Muscle layer of duodenum (tissue), 2 donors: Measurements from ENCODE around the gene FN1.

ENCODE experiments used
- H3K27ac ChIP-seq: one replicate; pipeline ENCODE4 v1.7.0; 2013; ENCODE audit warnings: mild to moderate bottlenecking, low read length
- H3K27me3 ChIP-seq: one replicate; pipeline ENCODE4 v1.7.0; 2013; ENCODE audit warnings: low read depth, mild to moderate bottlenecking, control low read depth, low read length
- H3K36me3 ChIP-seq, 2 donors: one replicate each; pipeline ENCODE4 v1.7.0; 2013; ENCODE audit warnings: low read length in 2 of 2, control low read depth in 1 of 2, mild to moderate bottlenecking in 1 of 2; ENCODE audit not compliant: insufficient read depth in 2 of 2, control insufficient read depth in 1 of 2
- H3K4me1 ChIP-seq, 2 donors: one replicate each; pipeline ENCODE4 v1.7.0; 2013; ENCODE audit warnings: low read length in 2 of 2, mild to moderate bottlenecking in 2 of 2, control low read depth in 1 of 2, moderate library complexity in 1 of 2; ENCODE audit not compliant: insufficient read depth in 2 of 2, control insufficient read depth in 1 of 2
- H3K4me3 ChIP-seq, 2 donors: one replicate each; pipeline ENCODE4 v1.7.0; 2013; ENCODE audit warnings: low read length in 2 of 2, low read depth in 1 of 2, mild to moderate bottlenecking in 1 of 2
- H3K9me3 ChIP-seq, 2 donors: one replicate each; pipeline ENCODE4 v1.7.0; 2013; ENCODE audit warnings: low read length in 2 of 2, control low read depth in 1 of 2, mild to moderate bottlenecking in 1 of 2; ENCODE audit not compliant: control insufficient read depth in 1 of 2
- donor health status: healthy.

The FN1 gene

GRCh38 chr2:215403441-215404347 lies 32.2 kb downstream of the FN1 start:
- Histone ChIP-seq H3K4me1 (peaks cover 0 to 6% of the 10 kb centered on the region in 2 donors), H3K9me3 (no peaks in the 10 kb centered on the region), H3K4me3 (no peak overlapping the region), H3K36me3 (peaks cover 31 to 70% of the 10 kb centered on the region in 2 donors), H3K27me3 (no peaks in the 10 kb centered on the region), H3K27ac (no peak overlapping the region)

- no peak overlapping the region for H3K27ac ChIP-seq
- H3K27me3 ChIP-seq = no peaks in the 10 kb centered on the region
- H3K4me3 ChIP-seq = no peak overlapping the region
- no peaks in the 10 kb centered on the region for H3K9me3 ChIP-seq
- peaks cover 20 to 67% of the 10 kb centered on the region in 2 donors for H3K36me3 ChIP-seq
- H3K4me1 ChIP-seq = peaks cover 0 to 18% of the 10 kb centered on the region in 2 donors
Measured at GRCh38 chr2:215401896-215402379, 33.9 kb downstream of the FN1 start.

- peaks cover 33 to 65% of the 10 kb centered on the region in 2 donors for H3K36me3 ChIP-seq
- peaks cover 0 to 19% of the 10 kb centered on the region in 2 donors for H3K4me1 ChIP-seq
- H3K27me3 ChIP-seq = no peaks in the 10 kb centered on the region
- H3K27ac ChIP-seq = no peak overlapping the region
- no peak overlapping the region for H3K4me3 ChIP-seq
- no peaks in the 10 kb centered on the region for H3K9me3 ChIP-seq
Measured at GRCh38 chr2:215399067-215399716, 36.7 kb downstream of the FN1 start.

GRCh38 chr2:215397632-215398341 lies 38.1 kb downstream of the FN1 start:
- no peaks in the 10 kb centered on the region for H3K27me3 ChIP-seq
- peaks cover 0 to 19% of the 10 kb centered on the region in 2 donors for H3K4me1 ChIP-seq
- H3K4me3 ChIP-seq = no peak overlapping the region
- peaks cover 37 to 70% of the 10 kb centered on the region in 2 donors for H3K36me3 ChIP-seq
- no peak overlapping the region for H3K27ac ChIP-seq
- H3K9me3 ChIP-seq = no peaks in the 10 kb centered on the region

- Histone ChIP-seq H3K4me1 (peaks cover 0 to 19% of the 10 kb centered on the region in 2 donors), H3K27me3 (no peaks in the 10 kb centered on the region), H3K36me3 (peaks cover 40 to 72% of the 10 kb centered on the region in 2 donors), H3K27ac (no peak overlapping the region), H3K9me3 (no peaks in the 10 kb centered on the region), H3K4me3 (no peak overlapping the region)
Measured at GRCh38 chr2:215396595-215397313, 39.1 kb downstream of the FN1 start.

GRCh38 chr2:215395687-215396460 lies 40.0 kb downstream of the FN1 start:
- H3K9me3 ChIP-seq = no peaks in the 10 kb centered on the region
- H3K27me3 ChIP-seq = no peaks in the 10 kb centered on the region
- H3K4me3 ChIP-seq = no peak overlapping the region
- peaks cover 40 to 80% of the 10 kb centered on the region in 2 donors for H3K36me3 ChIP-seq
- H3K4me1 ChIP-seq = peaks cover 0 to 19% of the 10 kb centered on the region in 2 donors
- no peak overlapping the region for H3K27ac ChIP-seq

- Histone ChIP-seq H3K27ac (no peak overlapping the region), H3K36me3 (peaks cover 40 to 87% of the 10 kb centered on the region in 2 donors), H3K9me3 (no peaks in the 10 kb centered on the region), H3K4me1 (peaks cover 0 to 16% of the 10 kb centered on the region in 2 donors), H3K27me3 (no peaks in the 10 kb centered on the region), H3K4me3 (no peak overlapping the region)
Measured at GRCh38 chr2:215394102-215394805, 41.6 kb downstream of the FN1 start.

- H3K9me3 ChIP-seq = no peaks in the 10 kb centered on the region
- H3K27ac ChIP-seq = no peak overlapping the region
- no peaks in the 10 kb centered on the region for H3K27me3 ChIP-seq
- H3K36me3 ChIP-seq = peaks cover 41 to 82% of the 10 kb centered on the region in 2 donors
- H3K4me1 ChIP-seq = peaks cover 0 to 9% of the 10 kb centered on the region in 2 donors
- no peak overlapping the region for H3K4me3 ChIP-seq
Measured at GRCh38 chr2:215392687-215393270, 43.1 kb downstream of the FN1 start.

- Histone ChIP-seq H3K4me3 (no peak overlapping the region), H3K9me3 (no peaks in the 10 kb centered on the region), H3K27me3 (no peaks in the 10 kb centered on the region), H3K27ac (no peak overlapping the region), H3K36me3 (peaks cover 46 to 81% of the 10 kb centered on the region in 2 donors), H3K4me1 (peaks cover 0 to 3% of the 10 kb centered on the region in 2 donors)
Measured at GRCh38 chr2:215392164-215392563, 43.7 kb downstream of the FN1 start.
